ENCODE results near the gene BAG2. TPM values are rescaled to one million over a fixed set of nuclear protein-coding genes. Genes with fewer than 3 reads are reported as not detected.

The BAG2 gene
- total RNA-seq, 1 experiment from 2014 or later, result 14.0 TPM

- no TSS peak for BruUV-seq (replicated peaks)
- ChIA-PET CTCF (interaction anchor here (0.8 kb wide), 1 partner anchor 322 kb away, joined by 3 read pairs; no protein-coding TSS in a partner anchor), POLR2A (no interaction called here)
- H3K27me3 ChIP-seq (ENCODE audit: control insufficient read depth, insufficient read depth, low read length), result no peaks in the 10 kb centered on the region
- in situ Hi-C loops (cut with HindIII; ENCODE audit: low pct_unique_long_range_greater_than_20kb, low sequenced_read_pairs) (no loop called here), intact Hi-C loops (cut with micrococcal nuclease; ENCODE audit: unreplicated experiment) (no loop called here)
- H3K4me1 ChIP-seq (ENCODE audit: control insufficient read depth, insufficient read depth, low read length), result peaks cover 6% of the 10 kb centered on the region; the same call in 1 of the 2 replicates
- ATAC-seq, result no peak
- no peak for DNase-seq (ENCODE audit: low read depth, low spot score)
- no peak overlapping the region for H3K27ac ChIP-seq (ENCODE audit: low read length)
- no peaks in the 10 kb centered on the region; the same call in 1 of the 2 replicates for H3K36me3 ChIP-seq (ENCODE audit: control insufficient read depth, insufficient read depth, low read length)
- no peaks in the 10 kb centered on the region for H3K9me3 ChIP-seq (ENCODE audit: control insufficient read depth, insufficient read depth, low read depth, low read length)
- TF ChIP-seq CTCF (IDR thresholded peaks at IDR 0.05), result no peak
- TF ChIP-seq REST (IDR thresholded peaks at IDR 0.05; ENCODE audit: insufficient read depth in 1 of 2, low read depth in 2 of 2, low read length in 1 of 2), result no peak
- H3K4me3 ChIP-seq (ENCODE audit: low read depth in 2 of 2, low read length in 2 of 2), result no peak overlapping the region
Measured at GRCh38 chr6:57224769-57225515, 52.8 kb downstream of the BAG2 start.

- ChIA-PET CTCF (no interaction called here), POLR2A (no interaction called here)
- Histone ChIP-seq H3K4me1 (ENCODE audit: control insufficient read depth, insufficient read depth, low read length) (peaks cover 6% of the 10 kb centered on the region; the same call in 1 of the 2 replicates), H3K36me3 (ENCODE audit: control insufficient read depth, insufficient read depth, low read length) (no peaks in the 10 kb centered on the region; the same call in 1 of the 2 replicates), H3K4me3 (ENCODE audit: low read depth in 2 of 2, low read length in 2 of 2) (no peak overlapping the region), H3K27me3 (ENCODE audit: control insufficient read depth, insufficient read depth, low read length) (no peaks in the 10 kb centered on the region), H3K27ac (ENCODE audit: low read length) (no peak overlapping the region), H3K9me3 (ENCODE audit: control insufficient read depth, insufficient read depth, low read depth, low read length) (no peaks in the 10 kb centered on the region)
- ATAC-seq, result no peak
- in situ Hi-C loops (cut with HindIII; ENCODE audit: low pct_unique_long_range_greater_than_20kb, low sequenced_read_pairs) (no loop called here), intact Hi-C loops (cut with micrococcal nuclease; ENCODE audit: unreplicated experiment) (no loop called here)
- BruUV-seq (replicated peaks), result no TSS peak
- TF ChIP-seq POLR2AphosphoS5 (IDR thresholded peaks at IDR 0.05; ENCODE audit: low read depth, low read length), result no peak
- no peak for TF ChIP-seq CTCF (IDR thresholded peaks at IDR 0.05)
- no peak for TF ChIP-seq SIN3A (IDR thresholded peaks at IDR 0.05; ENCODE audit: borderline replicate concordance, insufficient read depth, low read depth, low read length)
- no peak for TF ChIP-seq REST (IDR thresholded peaks at IDR 0.05; ENCODE audit: insufficient read depth in 1 of 2, low read depth in 2 of 2, low read length in 1 of 2)
- TF ChIP-seq TCF7L2 (IDR thresholded peaks at IDR 0.05; ENCODE audit: low read depth, low read length), result no peak
- DNase-seq (ENCODE audit: low read depth, low spot score), result no peak
Measured at GRCh38 chr6:57226221-57226620, 54.1 kb downstream of the BAG2 start.
